Gastroesophageal sphincter (tissue), 3 donors: ENCODE measurements around the gene MRPL12.

Experiments used
- POLR2AphosphoS5 ChIP-seq: sonication (generic); formaldehyde crosslinking; IDR thresholded peaks from one replicate; pipeline ENCODE4 v1.6.1; 2017; ENCODE audit warnings: antibody characterized with exemption
- TF ChIP-seq, protein P1 (sequence below), 4 experiments: fragments of 200-600 bp in 2 of 4; fragments of 450-650 bp in 2 of 4; sonication (generic) in 1 of 4; IDR thresholded peaks; one replicate each; pipeline ENCODE4 v1.5.1; 2017 to 2019; ENCODE audit warnings: antibody characterized with exemption in 4 of 4, mild to moderate bottlenecking in 2 of 4, moderate library complexity in 2 of 4

GRCh38 chr17:81667754-81668153 lies 35.4 kb upstream of the MRPL12 start:
- TF ChIP-seq, protein P1, sequence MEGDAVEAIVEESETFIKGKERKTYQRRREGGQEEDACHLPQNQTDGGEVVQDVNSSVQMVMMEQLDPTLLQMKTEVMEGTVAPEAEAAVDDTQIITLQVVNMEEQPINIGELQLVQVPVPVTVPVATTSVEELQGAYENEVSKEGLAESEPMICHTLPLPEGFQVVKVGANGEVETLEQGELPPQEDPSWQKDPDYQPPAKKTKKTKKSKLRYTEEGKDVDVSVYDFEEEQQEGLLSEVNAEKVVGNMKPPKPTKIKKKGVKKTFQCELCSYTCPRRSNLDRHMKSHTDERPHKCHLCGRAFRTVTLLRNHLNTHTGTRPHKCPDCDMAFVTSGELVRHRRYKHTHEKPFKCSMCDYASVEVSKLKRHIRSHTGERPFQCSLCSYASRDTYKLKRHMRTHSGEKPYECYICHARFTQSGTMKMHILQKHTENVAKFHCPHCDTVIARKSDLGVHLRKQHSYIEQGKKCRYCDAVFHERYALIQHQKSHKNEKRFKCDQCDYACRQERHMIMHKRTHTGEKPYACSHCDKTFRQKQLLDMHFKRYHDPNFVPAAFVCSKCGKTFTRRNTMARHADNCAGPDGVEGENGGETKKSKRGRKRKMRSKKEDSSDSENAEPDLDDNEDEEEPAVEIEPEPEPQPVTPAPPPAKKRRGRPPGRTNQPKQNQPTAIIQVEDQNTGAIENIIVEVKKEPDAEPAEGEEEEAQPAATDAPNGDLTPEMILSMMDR (IDR thresholded peaks at IDR 0.05), result no peak
- no peak for TF ChIP-seq POLR2AphosphoS5
